SK-N-SH (cell line): ENCODE data around the gene ACSS2. TPM values are rescaled to one million over a fixed set of nuclear protein-coding genes. Genes with fewer than 3 reads are reported as not detected.

ENCODE experiments used
- CTCF ChIA-PET: fragments of 300-600, 350-600 bp; formaldehyde crosslinking; extraction: SDS; loops from one replicate; lab custom pipeline; 2021; lab: Yijun Ruan, JAX
- POLR2A ChIA-PET: fragments of 350-600 bp; sonication (Branson Sonifier 250); formaldehyde crosslinking; extraction: SDS; loops from one replicate; lab custom pipeline; 2020; ENCODE audit warnings: antibody characterized with exemption, inconsistent platforms; lab: Yijun Ruan, JAX
- DNase-seq: peaks from one replicate; pipeline ENCODE4 v3.0.0; 2012
- H2AFZ ChIP-seq: fragments of 200-600 bp; sonication (generic); 2 replicates; pipeline ENCODE4 v1.8.1; 2016; ENCODE audit warnings: antibody characterized with exemption, mild to moderate bottlenecking, low read depth
- H3F3A ChIP-seq: fragments of 200-600 bp; sonication (generic); replicated peaks from 2 replicates; pipeline ENCODE3; 2016; ENCODE audit warnings: antibody characterized with exemption, mild to moderate bottlenecking; ENCODE audit not compliant: insufficient read depth
- H3K27ac ChIP-seq, 2 experiments: fragments of 200-500 bp in 1 of 2; fragments of 200-600 bp in 1 of 2; sonication (Bioruptor generic) in 1 of 2; sonication (generic), shearing (Covaris generic) in 1 of 2; 2 replicates each; pipeline versions ENCODE4 v1.5.1 to v1.6.1; 2014 to 2016; ENCODE audit warnings: low read depth in 2 of 2, inconsistent platforms in 1 of 2, low read length in 1 of 2, mild to moderate bottlenecking in 1 of 2, mixed read lengths in 1 of 2
- H3K27me3 ChIP-seq: fragments of 200-600 bp; sonication (generic), shearing (Covaris generic); 2 replicates; pipeline ENCODE4 v1.6.1; 2016; ENCODE audit warnings: mixed run types; ENCODE audit not compliant: insufficient read depth
- H3K36me3 ChIP-seq, 2 experiments: fragments of 200-500 bp in 1 of 2; fragments of 200-600 bp in 1 of 2; sonication (Bioruptor generic) in 1 of 2; sonication (generic) in 1 of 2; replicated peaks in 1 of 2; 2 replicates each; pipeline versions ENCODE3 to v1.5.1; 2014 to 2016; ENCODE audit warnings: low read length in 1 of 2, mild to moderate bottlenecking in 1 of 2; ENCODE audit not compliant: insufficient read depth in 2 of 2, control insufficient read depth in 1 of 2
- H3K4me1 ChIP-seq, 2 experiments: fragments of 200-500 bp in 1 of 2; fragments of 200-600 bp in 1 of 2; sonication (Bioruptor generic) in 1 of 2; sonication (generic), shearing (Covaris generic) in 1 of 2; 2 replicates each; pipeline versions ENCODE4 v1.5.1 to v1.6.1; 2014 to 2016; ENCODE audit warnings: low read depth in 1 of 2, low read length in 1 of 2, mixed run types in 1 of 2; ENCODE audit not compliant: insufficient read depth in 2 of 2, control insufficient read depth in 1 of 2
- H3K4me2 ChIP-seq: fragments of 200-600 bp; sonication (generic), shearing (Covaris generic); 2 replicates; pipeline ENCODE4 v1.6.1; 2017; ENCODE audit warnings: mixed run types
- H3K4me3 ChIP-seq, 2 experiments: fragments of 200-500 bp in 1 of 2; fragments of 200-600 bp in 1 of 2; sonication (Bioruptor generic) in 1 of 2; sonication (generic), shearing (Covaris generic) in 1 of 2; 2 replicates each; pipeline versions ENCODE4 v1.5.1 to v1.8.1; 2014 to 2016; ENCODE audit warnings: low read depth in 2 of 2, inconsistent platforms in 1 of 2, low read length in 1 of 2, mild to moderate bottlenecking in 1 of 2, mixed read lengths in 1 of 2, moderate library complexity in 1 of 2
- H3K79me2 ChIP-seq: fragments of 200-600 bp; sonication (generic); 2 replicates; pipeline ENCODE4 v1.8.1; 2017; ENCODE audit warnings: mild to moderate bottlenecking; ENCODE audit not compliant: insufficient read depth
- H3K9ac ChIP-seq: fragments of 200-600 bp; sonication (generic); 2 replicates; pipeline ENCODE4 v1.6.1; 2017; ENCODE audit warnings: mixed run types
- H3K9me2 ChIP-seq: fragments of 200-600 bp; sonication (generic); 2 replicates; pipeline ENCODE4 v1.6.1; 2017; ENCODE audit warnings: mixed run types
- H3K9me3 ChIP-seq: fragments of 200-600 bp; sonication (generic); 2 replicates; pipeline ENCODE4 v1.6.1; 2017; ENCODE audit warnings: mixed run types, mild to moderate bottlenecking, moderate library complexity
- H4K20me1 ChIP-seq: fragments of 200-600 bp; sonication (generic); 2 replicates; pipeline ENCODE4 v1.6.1; 2017; ENCODE audit warnings: mild to moderate bottlenecking, mixed run types; ENCODE audit not compliant: insufficient read depth
- GATA2 ChIP-seq: sonication (generic); formaldehyde crosslinking; IDR thresholded peaks from 2 replicates; pipeline ENCODE4 v1.5.0; 2020; ENCODE audit warnings: mild to moderate bottlenecking, missing genetic modification reagents
- MEF2A ChIP-seq: IDR thresholded peaks from 2 replicates; pipeline ENCODE4 v1.4.0; 2012; ENCODE audit warnings: low read depth, borderline replicate concordance
- MXI1 ChIP-seq: IDR thresholded peaks from 2 replicates; pipeline ENCODE4 v1.6.1; 2012; ENCODE audit warnings: mild to moderate bottlenecking, low read depth, low read length, improper control_type of control experiment
- RAD21 ChIP-seq: IDR thresholded peaks from 2 replicates; pipeline ENCODE4 v1.6.1; 2012; ENCODE audit warnings: mild to moderate bottlenecking, low read length
- RCOR1 ChIP-seq: fragments of 150-350 bp; IDR thresholded peaks from 2 replicates; pipeline ENCODE4 v1.6.1; 2017; ENCODE audit warnings: antibody characterized with exemption, low read length
- SIN3A ChIP-seq: IDR thresholded peaks from 2 replicates; pipeline ENCODE4 v1.6.1; 2012; ENCODE audit warnings: low read depth, mild to moderate bottlenecking, low read length, moderate library complexity, borderline replicate concordance
- SMC3 ChIP-seq: IDR thresholded peaks from 2 replicates; pipeline ENCODE4 v1.6.1; 2012; ENCODE audit warnings: low read depth, low read length, improper control_type of control experiment
- TCF12 ChIP-seq: IDR thresholded peaks from 2 replicates; pipeline ENCODE4 v1.4.0; 2012
- TEAD4 ChIP-seq: IDR thresholded peaks from 2 replicates; pipeline ENCODE4 v1.4.0; 2012; ENCODE audit warnings: mild to moderate bottlenecking, borderline replicate concordance; ENCODE audit not compliant: insufficient read depth
- WGBS: methylation state at CpG from one replicate; pipeline ENCODE4 v1.1.6; 2017; ENCODE audit warnings: low lambda C conversion rate; 5-methylcytosine and 5-hydroxymethylcytosine counted together
- polyA plus RNA-seq, 3 experiments: library from polyadenylated mRNA; depleted of rRNA; stranded (reverse); fragments of >200 nt; gene quantifications; 2 replicates each; pipeline ENCODE4 v1.2.3, GENCODE V29; 2012
- TF ChIP-seq, protein P1 (sequence below): IDR thresholded peaks from 2 replicates; pipeline ENCODE4; 2012
- TF ChIP-seq, protein P2 (sequence below): IDR thresholded peaks from 2 replicates; pipeline ENCODE4 v1.4.0; 2012; ENCODE audit warnings: low read depth, borderline replicate concordance
- TF ChIP-seq, protein P3 (sequence below): IDR thresholded peaks from 2 replicates; pipeline ENCODE4 v1.4.0; 2012; ENCODE audit warnings: low read depth
- TF ChIP-seq, protein P4 (sequence below): fragments of 200-600 bp; sonication (generic); IDR thresholded peaks from 2 replicates; pipeline ENCODE4 v1.6.1; 2017; ENCODE audit warnings: antibody characterized with exemption, mild to moderate bottlenecking, moderate library complexity
- TF ChIP-seq, protein P5 (sequence below): IDR thresholded peaks from 2 replicates; pipeline ENCODE4 v1.6.1; 2012; ENCODE audit warnings: mild to moderate bottlenecking, low read depth, low read length, moderate library complexity
- TF ChIP-seq, protein P6 (sequence below): IDR thresholded peaks from 2 replicates; pipeline ENCODE4 v1.4.0; 2012; ENCODE audit warnings: low read depth, borderline replicate concordance

ACSS2 gene
- polyA plus RNA-seq, 1 of the 3 experiments (the other 2 are of a cell fraction) = 25.5 TPM

DNA sequence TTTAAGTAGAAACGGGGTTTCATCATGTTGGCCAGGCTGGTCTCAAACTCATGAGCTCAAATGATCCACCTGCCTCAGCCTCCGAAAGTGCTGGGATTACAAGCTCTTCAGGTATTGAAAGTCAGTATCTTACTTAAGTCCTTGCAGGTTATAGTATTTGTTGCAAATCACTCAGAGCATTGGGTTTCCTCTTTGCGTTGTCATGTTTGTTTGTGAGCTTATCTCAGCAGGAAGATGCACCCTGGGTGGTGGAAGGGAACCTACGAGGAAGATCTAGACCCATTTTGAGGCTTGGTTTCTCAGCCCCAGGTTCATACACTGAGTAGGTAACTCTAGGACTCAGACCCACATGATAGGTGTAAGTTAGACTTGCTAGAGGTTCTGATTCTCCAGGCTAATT lies 97.8 kb downstream of the ACSS2 start:
- ChIA-PET POLR2A (no interaction called here), CTCF (no interaction called here)
- TF ChIP-seq RAD21 (no peak), TEAD4 (no peak), SMC3 (no peak), TCF12 (no peak), MEF2A (no peak), GATA2 (CRISPR knock-in tag) (no peak), MXI1 (no peak), SIN3A (no peak), RCOR1 (no peak)
- TF ChIP-seq, protein P1, sequence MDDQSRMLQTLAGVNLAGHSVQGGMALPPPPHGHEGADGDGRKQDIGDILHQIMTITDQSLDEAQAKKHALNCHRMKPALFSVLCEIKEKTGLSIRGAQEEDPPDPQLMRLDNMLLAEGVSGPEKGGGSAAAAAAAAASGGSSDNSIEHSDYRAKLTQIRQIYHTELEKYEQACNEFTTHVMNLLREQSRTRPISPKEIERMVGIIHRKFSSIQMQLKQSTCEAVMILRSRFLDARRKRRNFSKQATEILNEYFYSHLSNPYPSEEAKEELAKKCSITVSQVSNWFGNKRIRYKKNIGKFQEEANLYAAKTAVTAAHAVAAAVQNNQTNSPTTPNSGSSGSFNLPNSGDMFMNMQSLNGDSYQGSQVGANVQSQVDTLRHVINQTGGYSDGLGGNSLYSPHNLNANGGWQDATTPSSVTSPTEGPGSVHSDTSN = no peak
- TF ChIP-seq, protein P2, sequence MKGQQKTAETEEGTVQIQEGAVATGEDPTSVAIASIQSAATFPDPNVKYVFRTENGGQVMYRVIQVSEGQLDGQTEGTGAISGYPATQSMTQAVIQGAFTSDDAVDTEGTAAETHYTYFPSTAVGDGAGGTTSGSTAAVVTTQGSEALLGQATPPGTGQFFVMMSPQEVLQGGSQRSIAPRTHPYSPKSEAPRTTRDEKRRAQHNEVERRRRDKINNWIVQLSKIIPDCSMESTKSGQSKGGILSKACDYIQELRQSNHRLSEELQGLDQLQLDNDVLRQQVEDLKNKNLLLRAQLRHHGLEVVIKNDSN = no peak
- TF ChIP-seq, protein P3, sequence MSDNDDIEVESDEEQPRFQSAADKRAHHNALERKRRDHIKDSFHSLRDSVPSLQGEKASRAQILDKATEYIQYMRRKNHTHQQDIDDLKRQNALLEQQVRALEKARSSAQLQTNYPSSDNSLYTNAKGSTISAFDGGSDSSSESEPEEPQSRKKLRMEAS = no peak
- TF ChIP-seq, protein P4, sequence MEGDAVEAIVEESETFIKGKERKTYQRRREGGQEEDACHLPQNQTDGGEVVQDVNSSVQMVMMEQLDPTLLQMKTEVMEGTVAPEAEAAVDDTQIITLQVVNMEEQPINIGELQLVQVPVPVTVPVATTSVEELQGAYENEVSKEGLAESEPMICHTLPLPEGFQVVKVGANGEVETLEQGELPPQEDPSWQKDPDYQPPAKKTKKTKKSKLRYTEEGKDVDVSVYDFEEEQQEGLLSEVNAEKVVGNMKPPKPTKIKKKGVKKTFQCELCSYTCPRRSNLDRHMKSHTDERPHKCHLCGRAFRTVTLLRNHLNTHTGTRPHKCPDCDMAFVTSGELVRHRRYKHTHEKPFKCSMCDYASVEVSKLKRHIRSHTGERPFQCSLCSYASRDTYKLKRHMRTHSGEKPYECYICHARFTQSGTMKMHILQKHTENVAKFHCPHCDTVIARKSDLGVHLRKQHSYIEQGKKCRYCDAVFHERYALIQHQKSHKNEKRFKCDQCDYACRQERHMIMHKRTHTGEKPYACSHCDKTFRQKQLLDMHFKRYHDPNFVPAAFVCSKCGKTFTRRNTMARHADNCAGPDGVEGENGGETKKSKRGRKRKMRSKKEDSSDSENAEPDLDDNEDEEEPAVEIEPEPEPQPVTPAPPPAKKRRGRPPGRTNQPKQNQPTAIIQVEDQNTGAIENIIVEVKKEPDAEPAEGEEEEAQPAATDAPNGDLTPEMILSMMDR = no peak
- TF ChIP-seq, protein P5, sequence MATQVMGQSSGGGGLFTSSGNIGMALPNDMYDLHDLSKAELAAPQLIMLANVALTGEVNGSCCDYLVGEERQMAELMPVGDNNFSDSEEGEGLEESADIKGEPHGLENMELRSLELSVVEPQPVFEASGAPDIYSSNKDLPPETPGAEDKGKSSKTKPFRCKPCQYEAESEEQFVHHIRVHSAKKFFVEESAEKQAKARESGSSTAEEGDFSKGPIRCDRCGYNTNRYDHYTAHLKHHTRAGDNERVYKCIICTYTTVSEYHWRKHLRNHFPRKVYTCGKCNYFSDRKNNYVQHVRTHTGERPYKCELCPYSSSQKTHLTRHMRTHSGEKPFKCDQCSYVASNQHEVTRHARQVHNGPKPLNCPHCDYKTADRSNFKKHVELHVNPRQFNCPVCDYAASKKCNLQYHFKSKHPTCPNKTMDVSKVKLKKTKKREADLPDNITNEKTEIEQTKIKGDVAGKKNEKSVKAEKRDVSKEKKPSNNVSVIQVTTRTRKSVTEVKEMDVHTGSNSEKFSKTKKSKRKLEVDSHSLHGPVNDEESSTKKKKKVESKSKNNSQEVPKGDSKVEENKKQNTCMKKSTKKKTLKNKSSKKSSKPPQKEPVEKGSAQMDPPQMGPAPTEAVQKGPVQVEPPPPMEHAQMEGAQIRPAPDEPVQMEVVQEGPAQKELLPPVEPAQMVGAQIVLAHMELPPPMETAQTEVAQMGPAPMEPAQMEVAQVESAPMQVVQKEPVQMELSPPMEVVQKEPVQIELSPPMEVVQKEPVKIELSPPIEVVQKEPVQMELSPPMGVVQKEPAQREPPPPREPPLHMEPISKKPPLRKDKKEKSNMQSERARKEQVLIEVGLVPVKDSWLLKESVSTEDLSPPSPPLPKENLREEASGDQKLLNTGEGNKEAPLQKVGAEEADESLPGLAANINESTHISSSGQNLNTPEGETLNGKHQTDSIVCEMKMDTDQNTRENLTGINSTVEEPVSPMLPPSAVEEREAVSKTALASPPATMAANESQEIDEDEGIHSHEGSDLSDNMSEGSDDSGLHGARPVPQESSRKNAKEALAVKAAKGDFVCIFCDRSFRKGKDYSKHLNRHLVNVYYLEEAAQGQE = no peak
- TF ChIP-seq, protein P6, sequence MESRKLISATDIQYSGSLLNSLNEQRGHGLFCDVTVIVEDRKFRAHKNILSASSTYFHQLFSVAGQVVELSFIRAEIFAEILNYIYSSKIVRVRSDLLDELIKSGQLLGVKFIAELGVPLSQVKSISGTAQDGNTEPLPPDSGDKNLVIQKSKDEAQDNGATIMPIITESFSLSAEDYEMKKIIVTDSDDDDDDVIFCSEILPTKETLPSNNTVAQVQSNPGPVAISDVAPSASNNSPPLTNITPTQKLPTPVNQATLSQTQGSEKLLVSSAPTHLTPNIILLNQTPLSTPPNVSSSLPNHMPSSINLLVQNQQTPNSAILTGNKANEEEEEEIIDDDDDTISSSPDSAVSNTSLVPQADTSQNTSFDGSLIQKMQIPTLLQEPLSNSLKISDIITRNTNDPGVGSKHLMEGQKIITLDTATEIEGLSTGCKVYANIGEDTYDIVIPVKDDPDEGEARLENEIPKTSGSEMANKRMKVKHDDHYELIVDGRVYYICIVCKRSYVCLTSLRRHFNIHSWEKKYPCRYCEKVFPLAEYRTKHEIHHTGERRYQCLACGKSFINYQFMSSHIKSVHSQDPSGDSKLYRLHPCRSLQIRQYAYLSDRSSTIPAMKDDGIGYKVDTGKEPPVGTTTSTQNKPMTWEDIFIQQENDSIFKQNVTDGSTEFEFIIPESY = no peak
- Histone ChIP-seq H3K4me3 (no peak overlapping the region), H3K9ac (no peak overlapping the region), H3K27me3 (no peaks in the 10 kb centered on the region; the same call in 1 of the 2 replicates), H3K9me3 (no peaks in the 10 kb centered on the region), H3K9me2 (no peaks in the 10 kb centered on the region), H3K79me2 (no peaks in the 10 kb centered on the region), H3K36me3 (no peaks in the 10 kb centered on the region), H4K20me1 (no peaks in the 10 kb centered on the region), H2AFZ (no peak overlapping the region), H3K4me1 (no peaks in the 10 kb centered on the region; a peak in 1 of 4 replicates), H3K27ac (no peak overlapping the region), H3F3A (no peaks in the 10 kb centered on the region), H3K4me2 (no peak overlapping the region)
- no peak for DNase-seq
- WGBS = 75% methylated on average over 4 of the region's 4 CpGs
